Neutrophil (primary cell): Measurements from ENCODE around the gene WBP1L.

Experiments used
- H3K27ac ChIP-seq: fragments of 200-600 bp; sonication (generic); 2 replicates; pipeline ENCODE4 v1.5.1; 2016; ENCODE audit warnings: mild to moderate bottlenecking, moderate library complexity
- H3K27me3 ChIP-seq: fragments of 200-600 bp; sonication (generic); 2 replicates; pipeline ENCODE4 v1.6.0; 2016; ENCODE audit warnings: mild to moderate bottlenecking
- H3K36me3 ChIP-seq: fragments of 200-600 bp; sonication (generic); 2 replicates; pipeline ENCODE4 v1.5.1; 2017
- H3K4me1 ChIP-seq, 2 experiments: fragments of 200-600 bp in 1 of 2; sonication (generic) in 1 of 2; 1 replicate in 1 of 2; 2 replicates in 1 of 2; pipeline versions ENCODE4 v1.5.1 to v1.6.1; 2013 to 2016; ENCODE audit warnings: low read depth in 1 of 2, low read length in 1 of 2, mild to moderate bottlenecking in 1 of 2, moderate library complexity in 1 of 2; ENCODE audit not compliant: control insufficient read depth in 1 of 2, insufficient read depth in 1 of 2
- H3K4me3 ChIP-seq, 2 experiments: fragments of 200-600 bp in 1 of 2; sonication (generic) in 1 of 2; 1 replicate in 1 of 2; 2 replicates in 1 of 2; pipeline ENCODE4 v1.5.1; 2013 to 2016; ENCODE audit warnings: low read depth in 1 of 2, low read length in 1 of 2, mild to moderate bottlenecking in 1 of 2, moderate library complexity in 1 of 2
- H3K9me3 ChIP-seq: fragments of 200-600 bp; sonication (generic); 2 replicates; pipeline ENCODE4 v1.5.1; 2016
- TF ChIP-seq, protein P1 (sequence below): fragments of 200-600 bp; sonication (generic); IDR thresholded peaks from 2 replicates; pipeline ENCODE4 v1.5.1; 2016; ENCODE audit warnings: antibody characterized with exemption

WBP1L gene

DNA sequence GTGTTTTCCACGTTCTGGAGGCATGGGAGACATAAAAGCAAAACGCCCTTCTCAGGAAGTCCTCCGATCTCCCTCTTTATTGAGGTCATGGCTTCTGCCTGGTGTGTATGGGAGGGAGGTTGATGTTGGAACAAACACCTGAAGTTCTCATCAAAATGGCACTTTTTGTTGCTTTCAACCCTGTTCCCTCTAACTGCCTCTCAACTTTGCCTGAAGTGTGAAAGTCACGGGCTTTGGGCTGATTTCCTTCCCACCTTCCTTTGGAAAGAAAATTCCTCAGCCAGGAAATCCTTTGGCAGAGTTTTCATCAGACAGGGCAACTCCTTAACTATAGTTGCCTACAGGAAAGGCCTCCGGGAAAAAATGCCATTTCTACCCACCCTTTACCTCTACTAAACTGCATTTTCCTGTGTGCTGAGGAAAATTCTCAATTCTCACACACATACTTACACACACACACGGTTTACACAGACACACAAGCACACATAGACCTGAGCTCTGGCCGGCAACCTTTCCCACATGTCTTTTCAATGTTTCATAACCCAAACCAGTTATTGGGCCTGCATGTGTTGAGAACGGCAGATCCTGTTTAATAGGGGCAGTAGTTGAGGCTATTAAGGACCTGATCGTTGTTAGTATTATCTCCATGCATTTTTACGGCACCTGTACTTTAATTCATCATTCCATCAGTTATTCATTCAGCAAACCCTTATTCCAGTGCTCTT lies 57.0 kb downstream of the WBP1L start:
- no peaks in the 10 kb centered on the region for H3K9me3 ChIP-seq
- H3K36me3 ChIP-seq, result peaks cover 49% of the 10 kb centered on the region
- peak overlapping the region; percentile 78 for H3K27ac ChIP-seq
- peaks cover 35 to 38% of the 10 kb centered on the region in 2 experiments for H3K4me1 ChIP-seq
- no peaks in the 10 kb centered on the region for H3K27me3 ChIP-seq
- TF ChIP-seq, protein P1, sequence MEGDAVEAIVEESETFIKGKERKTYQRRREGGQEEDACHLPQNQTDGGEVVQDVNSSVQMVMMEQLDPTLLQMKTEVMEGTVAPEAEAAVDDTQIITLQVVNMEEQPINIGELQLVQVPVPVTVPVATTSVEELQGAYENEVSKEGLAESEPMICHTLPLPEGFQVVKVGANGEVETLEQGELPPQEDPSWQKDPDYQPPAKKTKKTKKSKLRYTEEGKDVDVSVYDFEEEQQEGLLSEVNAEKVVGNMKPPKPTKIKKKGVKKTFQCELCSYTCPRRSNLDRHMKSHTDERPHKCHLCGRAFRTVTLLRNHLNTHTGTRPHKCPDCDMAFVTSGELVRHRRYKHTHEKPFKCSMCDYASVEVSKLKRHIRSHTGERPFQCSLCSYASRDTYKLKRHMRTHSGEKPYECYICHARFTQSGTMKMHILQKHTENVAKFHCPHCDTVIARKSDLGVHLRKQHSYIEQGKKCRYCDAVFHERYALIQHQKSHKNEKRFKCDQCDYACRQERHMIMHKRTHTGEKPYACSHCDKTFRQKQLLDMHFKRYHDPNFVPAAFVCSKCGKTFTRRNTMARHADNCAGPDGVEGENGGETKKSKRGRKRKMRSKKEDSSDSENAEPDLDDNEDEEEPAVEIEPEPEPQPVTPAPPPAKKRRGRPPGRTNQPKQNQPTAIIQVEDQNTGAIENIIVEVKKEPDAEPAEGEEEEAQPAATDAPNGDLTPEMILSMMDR, result no peak
- no peak overlapping the region for H3K4me3 ChIP-seq

DNA sequence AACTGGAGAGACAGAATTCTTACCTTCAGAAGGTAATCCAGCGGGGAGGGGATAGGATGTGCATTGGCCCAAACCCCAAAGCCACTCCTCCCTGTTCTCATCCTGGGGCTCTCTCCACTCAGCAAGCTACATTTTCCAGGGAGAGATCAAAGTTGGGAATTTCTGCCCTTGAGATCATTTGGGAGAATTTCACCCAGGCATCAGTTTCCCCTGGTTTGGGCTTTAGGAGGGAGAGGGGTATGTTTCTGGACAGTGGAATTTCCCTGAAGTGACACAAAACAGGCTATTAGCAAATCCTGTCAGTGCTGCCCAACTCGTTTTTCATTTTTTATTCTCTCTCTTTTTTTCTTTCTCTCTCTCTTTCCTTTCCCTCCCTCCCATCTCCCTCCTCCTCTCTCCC lies 57.7 kb downstream of the WBP1L start:
- Histone ChIP-seq H3K9me3 (no peaks in the 10 kb centered on the region), H3K36me3 (peaks cover 49% of the 10 kb centered on the region), H3K4me3 (no peak overlapping the region), H3K27me3 (no peaks in the 10 kb centered on the region), H3K4me1 (peaks cover 28 to 31% of the 10 kb centered on the region in 2 experiments), H3K27ac (peak overlapping the region; percentile 78)
- TF ChIP-seq, protein P1, result no peak

DNA sequence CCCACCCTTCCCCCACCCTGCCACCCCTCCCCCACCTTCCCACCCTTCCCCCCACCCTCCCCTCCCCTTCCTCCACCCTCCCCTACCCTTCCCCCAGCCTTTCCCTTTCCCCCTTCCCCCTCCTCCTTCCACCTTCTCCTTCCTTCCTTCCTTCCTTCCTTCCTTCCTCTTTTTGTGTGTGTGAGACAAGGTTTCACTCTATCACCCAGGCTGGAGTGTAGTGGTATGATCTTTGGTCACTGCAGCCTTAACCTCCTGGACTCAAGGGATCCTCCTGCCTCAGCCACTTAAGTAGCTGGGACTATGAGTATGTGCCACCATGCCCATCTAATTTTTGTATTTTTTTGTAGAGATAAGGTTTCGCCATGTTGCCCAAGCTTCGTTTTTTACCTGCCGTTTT lies 58.2 kb downstream of the WBP1L start:
- TF ChIP-seq, protein P1, result no peak
- Histone ChIP-seq H3K27me3 (no peaks in the 10 kb centered on the region), H3K36me3 (peaks cover 49% of the 10 kb centered on the region), H3K4me3 (no peak overlapping the region), H3K4me1 (peaks cover 23 to 26% of the 10 kb centered on the region in 2 experiments), H3K27ac (peak overlapping the region; percentile 78), H3K9me3 (no peaks in the 10 kb centered on the region)

DNA sequence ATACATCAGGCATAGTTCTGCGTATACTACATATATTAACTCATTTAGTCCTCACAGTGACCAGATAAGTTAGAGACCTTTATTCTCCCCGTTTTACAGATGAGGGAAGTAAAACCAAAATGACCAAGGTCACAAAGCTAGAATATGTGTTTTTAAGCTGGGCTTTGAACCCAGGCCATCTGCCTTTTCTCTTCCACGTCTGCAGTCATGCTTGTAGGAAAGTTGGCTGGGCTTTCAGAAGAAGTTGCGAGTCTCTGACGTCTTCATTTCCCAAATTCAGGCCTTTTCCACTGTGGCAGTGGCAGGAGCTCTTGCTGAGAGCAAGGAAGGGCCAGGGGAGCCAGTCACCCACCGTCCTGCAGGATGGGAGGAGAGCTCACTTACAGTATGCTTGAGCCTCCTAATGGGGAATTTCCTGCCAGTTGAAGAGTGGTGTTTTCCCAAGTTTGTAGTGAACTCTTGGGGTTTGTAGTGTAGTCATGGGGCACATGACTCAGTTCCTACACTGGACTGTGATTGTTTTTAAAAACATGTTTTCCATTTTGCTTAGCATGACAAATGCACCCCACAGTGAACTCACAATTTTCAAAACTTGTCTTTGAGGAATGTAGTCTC lies 59.3 kb downstream of the WBP1L start:
- H3K9me3 ChIP-seq, result no peaks in the 10 kb centered on the region
- no peak overlapping the region for H3K4me3 ChIP-seq
- no peaks in the 10 kb centered on the region for H3K27me3 ChIP-seq
- peak overlapping the region; percentile 78 for H3K27ac ChIP-seq
- TF ChIP-seq, protein P1, result no peak
- peaks cover 19 to 20% of the 10 kb centered on the region in 2 experiments for H3K4me1 ChIP-seq
- peaks cover 44% of the 10 kb centered on the region for H3K36me3 ChIP-seq

DNA sequence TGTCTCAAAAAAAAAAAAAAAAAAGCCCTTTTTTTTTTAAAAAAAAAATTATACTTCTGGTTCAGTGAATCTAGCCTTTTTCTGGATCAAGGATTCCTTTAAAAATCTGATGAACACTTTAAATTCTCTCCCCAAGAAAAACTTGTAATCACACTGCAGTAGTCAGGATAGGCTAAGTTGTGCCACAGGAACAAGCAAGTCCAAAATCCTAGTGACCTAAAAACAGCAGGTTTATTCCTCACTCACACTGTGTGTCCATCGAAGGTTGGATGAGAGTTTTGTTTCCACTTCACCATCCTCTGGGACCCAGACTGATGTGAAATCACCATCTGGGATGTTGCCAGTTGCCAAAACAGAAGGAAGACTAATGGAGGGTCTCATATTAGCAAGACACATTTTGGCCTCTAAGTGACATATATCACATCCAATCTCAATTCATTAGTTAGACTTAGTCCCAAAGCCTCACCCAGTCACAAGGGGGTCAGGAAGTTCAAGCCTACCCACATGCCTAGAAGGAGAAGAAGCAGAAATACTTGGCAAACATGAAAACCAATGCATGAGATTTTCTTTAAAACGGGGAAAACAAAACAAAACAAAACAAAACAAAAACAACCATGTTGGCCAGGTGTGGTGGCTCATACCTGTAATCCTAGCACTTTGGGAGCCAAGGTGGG lies 60.8 kb downstream of the WBP1L start:
- TF ChIP-seq, protein P1, result no peak

More for the DNA sequence above, 60.8 kb downstream of the WBP1L start:
- Histone ChIP-seq H3K4me1 (peaks cover 19 to 20% of the 10 kb centered on the region in 2 experiments), H3K36me3 (peaks cover 30% of the 10 kb centered on the region), H3K27me3 (no peaks in the 10 kb centered on the region), H3K4me3 (no peak overlapping the region), H3K9me3 (no peaks in the 10 kb centered on the region), H3K27ac (no peak overlapping the region)
